Measurements from ENCODE around the gene POLE.

POLE gene

GRCh38 chr12:132593521-132593920 lies 93.6 kb downstream of the POLE start:
- Mint-ChIP-seq H3K36me3 (ENCODE audit: low read depth) (no peaks in the 10 kb centered on the region), H3K27me3 (ENCODE audit: low read depth) (peaks cover 14% of the 10 kb centered on the region), H3K9me3 (no peaks in the 10 kb centered on the region), H3K4me3 (no peak overlapping the region), H3K27ac (no peak overlapping the region), H3K4me1 (ENCODE audit: low read depth) (peaks cover 9% of the 10 kb centered on the region)
- no peak for DNase-seq (ENCODE audit: low spot score)

GRCh38 chr12:132593071-132593470 lies 94.1 kb downstream of the POLE start:
- no peaks in the 10 kb centered on the region for H3K36me3 Mint-ChIP-seq (ENCODE audit: low read depth)
- H3K27me3 Mint-ChIP-seq (ENCODE audit: low read depth) = peaks cover 13% of the 10 kb centered on the region
- no peaks in the 10 kb centered on the region for H3K9me3 Mint-ChIP-seq
- DNase-seq (ENCODE audit: low spot score) = no peak
- peaks cover 9% of the 10 kb centered on the region for H3K4me1 Mint-ChIP-seq (ENCODE audit: low read depth)
- H3K27ac Mint-ChIP-seq = no peak overlapping the region
- H3K4me3 Mint-ChIP-seq = no peak overlapping the region

- Mint-ChIP-seq H3K4me3 (no peak overlapping the region), H3K9me3 (no peaks in the 10 kb centered on the region), H3K36me3 (ENCODE audit: low read depth) (no peaks in the 10 kb centered on the region), H3K4me1 (ENCODE audit: low read depth) (peaks cover 6% of the 10 kb centered on the region), H3K27me3 (ENCODE audit: low read depth) (peaks cover 9% of the 10 kb centered on the region), H3K27ac (no peak overlapping the region)
- no peak for DNase-seq (ENCODE audit: low spot score)
These were observed 94.7 kb downstream of the POLE start for GRCh38 chr12:132592282-132592970.

GRCh38 chr12:132591107-132591935 lies 95.8 kb downstream of the POLE start:
- H3K9me3 Mint-ChIP-seq = no peaks in the 10 kb centered on the region
- H3K4me1 Mint-ChIP-seq (ENCODE audit: low read depth) = peaks cover 4% of the 10 kb centered on the region
- H3K27ac Mint-ChIP-seq = no peak overlapping the region
- H3K4me3 Mint-ChIP-seq = no peak overlapping the region
- H3K27me3 Mint-ChIP-seq (ENCODE audit: low read depth) = peaks cover 5% of the 10 kb centered on the region
- no peak for DNase-seq (ENCODE audit: low spot score)
- H3K36me3 Mint-ChIP-seq (ENCODE audit: low read depth) = no peaks in the 10 kb centered on the region

- Mint-ChIP-seq H3K4me3 (no peak overlapping the region), H3K36me3 (ENCODE audit: low read depth) (no peaks in the 10 kb centered on the region), H3K9me3 (no peaks in the 10 kb centered on the region), H3K27me3 (ENCODE audit: low read depth) (no peaks in the 10 kb centered on the region), H3K4me1 (ENCODE audit: low read depth) (peaks cover 4% of the 10 kb centered on the region), H3K27ac (no peak overlapping the region)
- DNase-seq (ENCODE audit: low spot score) = no peak
These were observed 98.1 kb downstream of the POLE start for GRCh38 chr12:132588821-132589669.

- Mint-ChIP-seq H3K4me3 (no peak overlapping the region), H3K36me3 (ENCODE audit: low read depth) (peaks cover 1% of the 10 kb centered on the region)
These were observed 98.8 kb downstream of the POLE start for GRCh38 chr12:132588319-132588718.

GRCh38 chr12:132587781-132588180 lies 99.4 kb downstream of the POLE start:
- DNase-seq (ENCODE audit: low spot score) = no peak
- H3K36me3 Mint-ChIP-seq (ENCODE audit: low read depth) = peaks cover 1% of the 10 kb centered on the region
- H3K4me3 Mint-ChIP-seq = no peak overlapping the region
- no peaks in the 10 kb centered on the region for H3K9me3 Mint-ChIP-seq
- no peaks in the 10 kb centered on the region for H3K27me3 Mint-ChIP-seq (ENCODE audit: low read depth)
- H3K27ac Mint-ChIP-seq = no peak overlapping the region
- no peaks in the 10 kb centered on the region for H3K4me1 Mint-ChIP-seq (ENCODE audit: low read depth)

More at GRCh38 chr12:132588319-132588718, 98.8 kb downstream of the POLE start:
- DNase-seq (ENCODE audit: low spot score) = no peak
- no peak overlapping the region for H3K27ac Mint-ChIP-seq
- H3K27me3 Mint-ChIP-seq (ENCODE audit: low read depth) = no peaks in the 10 kb centered on the region
- H3K9me3 Mint-ChIP-seq = no peaks in the 10 kb centered on the region
- H3K4me1 Mint-ChIP-seq (ENCODE audit: low read depth) = no peaks in the 10 kb centered on the region

- Mint-ChIP-seq H3K36me3 (ENCODE audit: low read depth) (peaks cover 1% of the 10 kb centered on the region), H3K4me1 (ENCODE audit: low read depth) (no peaks in the 10 kb centered on the region), H3K4me3 (no peak overlapping the region), H3K9me3 (no peaks in the 10 kb centered on the region), H3K27me3 (ENCODE audit: low read depth) (no peaks in the 10 kb centered on the region), H3K27ac (no peak overlapping the region)
- DNase-seq (ENCODE audit: low spot score) = no peak
These were observed 100.2 kb downstream of the POLE start for GRCh38 chr12:132586929-132587328.

- Mint-ChIP-seq H3K4me3 (no peak overlapping the region), H3K27ac (no peak overlapping the region), H3K9me3 (no peaks in the 10 kb centered on the region), H3K27me3 (ENCODE audit: low read depth) (no peaks in the 10 kb centered on the region), H3K36me3 (ENCODE audit: low read depth) (peaks cover 1% of the 10 kb centered on the region), H3K4me1 (ENCODE audit: low read depth) (no peaks in the 10 kb centered on the region)
- DNase-seq (ENCODE audit: low spot score) = no peak
These were observed 102.0 kb downstream of the POLE start for GRCh38 chr12:132585177-132585576.

- Mint-ChIP-seq H3K36me3 (ENCODE audit: low read depth) (peaks cover 1% of the 10 kb centered on the region), H3K27me3 (ENCODE audit: low read depth) (no peaks in the 10 kb centered on the region), H3K4me1 (ENCODE audit: low read depth) (no peaks in the 10 kb centered on the region), H3K9me3 (no peaks in the 10 kb centered on the region), H3K4me3 (no peak overlapping the region), H3K27ac (no peak overlapping the region)
- DNase-seq (ENCODE audit: low spot score) = no peak
These were observed 102.7 kb downstream of the POLE start for GRCh38 chr12:132584429-132584828.

GRCh38 chr12:132583736-132584135 lies 103.4 kb downstream of the POLE start:
- no peak overlapping the region for H3K4me3 Mint-ChIP-seq
- H3K9me3 Mint-ChIP-seq = no peaks in the 10 kb centered on the region
- no peak for DNase-seq (ENCODE audit: low spot score)
- H3K27me3 Mint-ChIP-seq (ENCODE audit: low read depth) = no peaks in the 10 kb centered on the region
- peaks cover 1% of the 10 kb centered on the region for H3K36me3 Mint-ChIP-seq (ENCODE audit: low read depth)
- no peaks in the 10 kb centered on the region for H3K4me1 Mint-ChIP-seq (ENCODE audit: low read depth)
- H3K27ac Mint-ChIP-seq = no peak overlapping the region

GRCh38 chr12:132583411-132583710 lies 103.8 kb downstream of the POLE start:
- Mint-ChIP-seq H3K36me3 (ENCODE audit: low read depth) (peaks cover 1% of the 10 kb centered on the region), H3K27ac (no peak overlapping the region), H3K4me1 (ENCODE audit: low read depth) (no peaks in the 10 kb centered on the region), H3K4me3 (no peak overlapping the region), H3K9me3 (no peaks in the 10 kb centered on the region), H3K27me3 (ENCODE audit: low read depth) (no peaks in the 10 kb centered on the region)
- DNase-seq (ENCODE audit: low spot score) = no peak

GRCh38 chr12:132582582-132583410 lies 104.3 kb downstream of the POLE start:
- Mint-ChIP-seq H3K9me3 (no peaks in the 10 kb centered on the region), H3K4me1 (ENCODE audit: low read depth) (no peaks in the 10 kb centered on the region), H3K27me3 (ENCODE audit: low read depth) (no peaks in the 10 kb centered on the region), H3K4me3 (no peak overlapping the region), H3K36me3 (ENCODE audit: low read depth) (peaks cover 4% of the 10 kb centered on the region), H3K27ac (no peak overlapping the region)
- DNase-seq (ENCODE audit: low spot score) = no peak

Data from T-helper 2 cell treated with Interferon-gamma antibody and Interleukin-4, amounts not matched to agents 5 μg/mL and 100 μg/mL, for 36 hours (primary cell).